A673 (cell line): ENCODE measurements around the gene DLG2. TPM values are rescaled to one million over a fixed set of nuclear protein-coding genes. Genes with fewer than 3 reads are reported as not detected.

Source experiments
- BruUV-seq: library from RNA; stranded (reverse); fragments of 400-500 nt; replicated peaks from 2 replicates; lab custom pipeline; 2021; lab: Mats Ljungman, UMichigan
- CTCF ChIA-PET: fragments of 300-600 bp; sonication (Branson Sonifier 250); formaldehyde crosslinking; loops from one replicate; lab custom pipeline; 2022; ENCODE audit warnings: antibody characterized with exemption; lab: Charles Lee
- POLR2A ChIA-PET: fragments of 300-600 bp; sonication (Branson Sonifier 250); formaldehyde crosslinking; loops from one replicate; lab custom pipeline; 2022; ENCODE audit warnings: antibody characterized with exemption; ENCODE audit not compliant: low non-redundant PET; lab: Charles Lee
- DNase-seq: peaks from one replicate; pipeline ENCODE4 v3.0.0-alpha.2; 2015; ENCODE audit warnings: low spot score
- H3K27ac ChIP-seq: fragments of 200-600 bp; sonication (generic); 2 replicates; pipeline ENCODE4 v1.5.1; 2016; ENCODE audit warnings: mixed run types, low read depth, mild to moderate bottlenecking, mixed read lengths, antibody characterized with exemption, low read length; ENCODE audit not compliant: poor library complexity, severe bottlenecking
- H3K27me3 ChIP-seq: fragments of 200-600 bp; sonication (generic); replicated peaks from 2 replicates; pipeline ENCODE4 v1.6.1; 2017; ENCODE audit warnings: mixed run types, low read depth, mild to moderate bottlenecking, mixed read lengths, antibody characterized with exemption, low read length; ENCODE audit not compliant: insufficient read depth, poor library complexity
- H3K36me3 ChIP-seq: fragments of 200-600 bp; sonication (generic); 2 replicates; pipeline ENCODE4 v1.6.1; 2016; ENCODE audit warnings: mixed run types, mild to moderate bottlenecking, mixed read lengths, antibody characterized with exemption, low read length; ENCODE audit not compliant: insufficient read depth, poor library complexity, severe bottlenecking
- H3K4me1 ChIP-seq: fragments of 200-600 bp; sonication (generic); 2 replicates; pipeline ENCODE4 v1.6.1; 2017; ENCODE audit warnings: mixed run types, mild to moderate bottlenecking, mixed read lengths, antibody characterized with exemption, low read length; ENCODE audit not compliant: insufficient read depth, poor library complexity, severe bottlenecking
- H3K4me3 ChIP-seq: fragments of 200-600 bp; sonication (generic); 2 replicates; pipeline ENCODE4 v1.5.1; 2016; ENCODE audit warnings: low read depth, mixed run types, mild to moderate bottlenecking, mixed read lengths, low read length; ENCODE audit not compliant: poor library complexity, severe bottlenecking
- H3K9me3 ChIP-seq: fragments of 200-600 bp; sonication (generic); 2 replicates; pipeline ENCODE4 v1.6.1; 2016; ENCODE audit warnings: mixed run types, low read depth, mild to moderate bottlenecking, mixed read lengths, antibody characterized with exemption, low read length; ENCODE audit not compliant: poor library complexity, severe bottlenecking
- CTCF ChIP-seq: fragments of 300-800, 200-600 bp; sonication (generic); conservative IDR thresholded peaks from 2 replicates; pipeline ENCODE4 v1.5.1; 2017; ENCODE audit warnings: low read depth, mild to moderate bottlenecking, antibody characterized with exemption, low read length, moderate library complexity, mixed read lengths
- EZH2 ChIP-seq: fragments of 200-600 bp; sonication (generic); IDR thresholded peaks from 2 replicates; pipeline ENCODE4 v1.6.1; 2017; ENCODE audit warnings: borderline replicate concordance, low read depth, mild to moderate bottlenecking, mixed read lengths, antibody characterized with exemption, low read length; ENCODE audit not compliant: poor library complexity, severe bottlenecking
- intact Hi-C: fragments of 100-400 bp; cut with micrococcal nuclease; formaldehyde crosslinking; loops from one replicate; pipeline ENCODE4 v1.10.0; 2022; ENCODE audit not compliant: unreplicated experiment
- total RNA-seq: library from RNA; stranded (reverse); gene quantifications from 2 replicates; pipeline ENCODE4 v1.2.3, GENCODE V29; 2021

The DLG2 gene
- total RNA-seq, 1 experiment from 2014 or later, result 277 TPM

DNA sequence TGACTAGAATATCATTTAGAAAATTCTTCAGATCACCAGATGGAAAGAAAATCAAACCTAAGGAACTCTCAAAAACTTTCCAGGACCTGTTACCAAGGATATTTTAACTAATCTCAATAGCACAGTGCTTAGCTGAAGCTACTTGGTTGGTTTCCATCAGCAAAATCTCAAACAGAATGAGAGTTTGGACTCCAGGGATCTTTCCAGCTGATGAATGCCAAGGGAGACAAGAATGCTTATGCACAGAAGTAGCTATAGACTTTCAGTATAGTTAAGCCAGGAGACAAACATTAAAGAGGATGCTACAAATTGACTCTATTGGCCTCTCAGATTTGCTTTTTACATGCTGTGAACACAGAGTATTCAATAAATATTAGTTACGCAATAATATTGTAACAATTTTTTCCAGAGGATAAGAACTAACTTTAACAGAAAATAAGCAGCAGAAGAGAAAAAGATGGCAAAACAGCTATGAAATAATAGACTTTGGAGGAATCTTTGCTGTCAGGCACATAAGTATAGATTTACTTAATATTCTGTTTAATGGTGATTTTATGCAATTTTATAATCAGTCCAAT is 331.4 kb downstream of the DLG2 start:
- no TSS peak for BruUV-seq
- no peak for DNase-seq
- Histone ChIP-seq H3K4me1 (no peaks in the 10 kb centered on the region), H3K9me3 (no peaks in the 10 kb centered on the region), H3K27ac (no peak overlapping the region), H3K27me3 (no peaks in the 10 kb centered on the region), H3K36me3 (no peaks in the 10 kb centered on the region), H3K4me3 (no peak overlapping the region)
- TF ChIP-seq EZH2, result no peak
- TF ChIP-seq CTCF, result no peak
- CTCF ChIA-PET, result no interaction called here
- POLR2A ChIA-PET, result no interaction called here
- intact Hi-C loops, result no loop called here

GRCh38 chr11:85281550-85281949 is 345.6 kb downstream of the DLG2 start:
- ChIA-PET CTCF (no interaction called here), POLR2A (no interaction called here)
- Histone ChIP-seq H3K27me3 (no peaks in the 10 kb centered on the region), H3K36me3 (no peaks in the 10 kb centered on the region), H3K27ac (no peak overlapping the region), H3K4me1 (no peaks in the 10 kb centered on the region), H3K9me3 (no peaks in the 10 kb centered on the region), H3K4me3 (no peak overlapping the region)
- BruUV-seq, result no TSS peak
- DNase-seq, result no peak
- TF ChIP-seq CTCF (no peak), EZH2 (no peak)
- intact Hi-C loops, result no loop called here

GRCh38 chr11:85279267-85279666 is 347.9 kb downstream of the DLG2 start:
- intact Hi-C loops, result no loop called here
- ChIA-PET CTCF (no interaction called here), POLR2A (no interaction called here)
- Histone ChIP-seq H3K27me3 (no peaks in the 10 kb centered on the region), H3K9me3 (no peaks in the 10 kb centered on the region), H3K36me3 (no peaks in the 10 kb centered on the region), H3K27ac (no peak overlapping the region), H3K4me3 (no peak overlapping the region), H3K4me1 (no peaks in the 10 kb centered on the region)
- DNase-seq, result no peak
- TF ChIP-seq EZH2 (no peak), CTCF (no peak)
- no TSS peak for BruUV-seq
